Endodermal cell (in vitro differentiated cells): ENCODE data around the gene DDX10. TPM values are rescaled to one million over a fixed set of nuclear protein-coding genes. Genes with fewer than 3 reads are reported as not detected.
A peak's percentile ranks its signal among the peaks of the same experiment; 100 is the strongest.

Source experiments
- DNase-seq: peaks from one replicate; pipeline ENCODE4 v3.0.0-alpha.2; 2017
- H3K27ac ChIP-seq: 2 replicates; pipeline ENCODE4 v1.5.1; 2013; ENCODE audit warnings: mild to moderate bottlenecking, low read depth, low read length, moderate library complexity
- H3K27me3 ChIP-seq: 2 replicates; pipeline ENCODE4 v1.6.1; 2013; ENCODE audit warnings: mild to moderate bottlenecking, low read length, moderate library complexity; ENCODE audit not compliant: insufficient read depth, control insufficient read depth, poor library complexity, severe bottlenecking
- H3K36me3 ChIP-seq: 2 replicates; pipeline ENCODE4 v1.7.0; 2013; ENCODE audit warnings: mild to moderate bottlenecking, low read length, moderate library complexity; ENCODE audit not compliant: control insufficient read depth, insufficient read depth
- H3K4me1 ChIP-seq: one replicate; pipeline ENCODE4 v1.7.0; 2013; ENCODE audit warnings: low read length; ENCODE audit not compliant: control insufficient read depth, insufficient read depth
- H3K4me3 ChIP-seq: 2 replicates; pipeline ENCODE4 v1.5.1; 2013; ENCODE audit warnings: mild to moderate bottlenecking, low read length, moderate library complexity
- H3K9ac ChIP-seq: 2 replicates; pipeline ENCODE4 v1.6.1; 2013; ENCODE audit warnings: mild to moderate bottlenecking, low read length, moderate library complexity; ENCODE audit not compliant: poor library complexity, severe bottlenecking; ENCODE audit errors: extremely low read depth
- H3K9me3 ChIP-seq: 2 replicates; pipeline ENCODE4 v1.6.1; 2013; ENCODE audit warnings: mild to moderate bottlenecking, low read length, moderate library complexity; ENCODE audit not compliant: control insufficient read depth
- H3K27ac Mint-ChIP-seq: 2 replicates; pipeline ENCODE4 v1.8.0; 2020; ENCODE audit warnings: mixed read lengths
- H3K27me3 Mint-ChIP-seq: 2 replicates; pipeline ENCODE4 v1.8.0; 2021; ENCODE audit warnings: mild to moderate bottlenecking, mixed read lengths; ENCODE audit not compliant: insufficient read depth
- H3K36me3 Mint-ChIP-seq: 2 replicates; pipeline ENCODE4 v1.8.0; 2020; ENCODE audit warnings: low read depth, mixed read lengths
- H3K4me1 Mint-ChIP-seq: 2 replicates; pipeline ENCODE4 v1.8.0; 2020; ENCODE audit warnings: mixed read lengths
- H3K4me3 Mint-ChIP-seq: 2 replicates; pipeline ENCODE4 v1.8.0; 2020; ENCODE audit warnings: mild to moderate bottlenecking, moderate library complexity, mixed read lengths
- H3K9me3 Mint-ChIP-seq: 2 replicates; pipeline ENCODE4 v1.8.0; 2020; ENCODE audit warnings: mild to moderate bottlenecking, mixed read lengths
- WGBS, 2 experiments: methylation state at CpG; one replicate each; pipeline versions ENCODE4 v1.1.5 to v1.1.7; 2013; ENCODE audit warnings: missing lambda C conversion rate in 2 of 2, mixed read lengths in 1 of 2; ENCODE audit not compliant: insufficient coverage in 1 of 2, insufficient read length in 1 of 2; 5-methylcytosine and 5-hydroxymethylcytosine counted together
- total RNA-seq, 2 donors: library from RNA; stranded (reverse); fragmentation: NEBNext Ultra II Directional in 1 of 2; extraction: Animal tissue kit (Norgen Biotek cat#: 25700) in 1 of 2; gene quantifications; 2 replicates in 1 of 2; 3 replicates in 1 of 2; pipeline ENCODE4 v1.2.1, GENCODE V29; 2021
- TF ChIP-seq, protein P1 (sequence below): fragments of 200-600 bp; sonication (generic); conservative IDR thresholded peaks from 2 replicates; pipeline ENCODE4 v1.5.0; 2021; ENCODE audit warnings: antibody characterized with exemption, mild to moderate bottlenecking

Gene DDX10
- total RNA-seq, 2 donors from 2014 or later = 31.1 to 32.7 TPM

- H3K4me3 ChIP-seq = no peak overlapping the region
- TF ChIP-seq, protein P1, sequence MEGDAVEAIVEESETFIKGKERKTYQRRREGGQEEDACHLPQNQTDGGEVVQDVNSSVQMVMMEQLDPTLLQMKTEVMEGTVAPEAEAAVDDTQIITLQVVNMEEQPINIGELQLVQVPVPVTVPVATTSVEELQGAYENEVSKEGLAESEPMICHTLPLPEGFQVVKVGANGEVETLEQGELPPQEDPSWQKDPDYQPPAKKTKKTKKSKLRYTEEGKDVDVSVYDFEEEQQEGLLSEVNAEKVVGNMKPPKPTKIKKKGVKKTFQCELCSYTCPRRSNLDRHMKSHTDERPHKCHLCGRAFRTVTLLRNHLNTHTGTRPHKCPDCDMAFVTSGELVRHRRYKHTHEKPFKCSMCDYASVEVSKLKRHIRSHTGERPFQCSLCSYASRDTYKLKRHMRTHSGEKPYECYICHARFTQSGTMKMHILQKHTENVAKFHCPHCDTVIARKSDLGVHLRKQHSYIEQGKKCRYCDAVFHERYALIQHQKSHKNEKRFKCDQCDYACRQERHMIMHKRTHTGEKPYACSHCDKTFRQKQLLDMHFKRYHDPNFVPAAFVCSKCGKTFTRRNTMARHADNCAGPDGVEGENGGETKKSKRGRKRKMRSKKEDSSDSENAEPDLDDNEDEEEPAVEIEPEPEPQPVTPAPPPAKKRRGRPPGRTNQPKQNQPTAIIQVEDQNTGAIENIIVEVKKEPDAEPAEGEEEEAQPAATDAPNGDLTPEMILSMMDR = no peak
- H3K9ac ChIP-seq = no peak overlapping the region
- no peaks in the 10 kb centered on the region for H3K36me3 ChIP-seq
- peaks cover 4% of the 10 kb centered on the region for H3K9me3 ChIP-seq
- Mint-ChIP-seq H3K4me1 (peaks cover 38% of the 10 kb centered on the region), H3K4me3 (no peak overlapping the region), H3K9me3 (no peaks in the 10 kb centered on the region), H3K36me3 (no peaks in the 10 kb centered on the region), H3K27ac (peak overlapping the region; percentile 36), H3K27me3 (peaks cover 4% of the 10 kb centered on the region)
- H3K27me3 ChIP-seq = no peaks in the 10 kb centered on the region
- H3K4me1 ChIP-seq = peaks cover 15% of the 10 kb centered on the region
- no peak overlapping the region for H3K27ac ChIP-seq
- DNase-seq = no peak
- 57 to 70% methylated on average over 3 to 4 of the region's 4 CpGs for WGBS, 2 experiments
Observed at GRCh38 chr11:108961095-108961494, 296.2 kb downstream of the DDX10 start.

- H3K4me3 Mint-ChIP-seq = no peak overlapping the region
Observed at GRCh38 chr11:108963118-108963517, 298.2 kb downstream of the DDX10 start.

GRCh38 chr11:108965306-108966001, 300.6 kb downstream of the DDX10 start:
- Mint-ChIP-seq H3K4me1 (peaks cover 24% of the 10 kb centered on the region), H3K27ac (no peak overlapping the region), H3K9me3 (no peaks in the 10 kb centered on the region), H3K4me3 (no peak overlapping the region), H3K27me3 (peaks cover 4% of the 10 kb centered on the region), H3K36me3 (no peaks in the 10 kb centered on the region)
- Histone ChIP-seq H3K9ac (no peak overlapping the region), H3K27me3 (no peaks in the 10 kb centered on the region), H3K4me3 (no peak overlapping the region), H3K9me3 (peaks cover 4% of the 10 kb centered on the region), H3K27ac (no peak overlapping the region), H3K36me3 (no peaks in the 10 kb centered on the region), H3K4me1 (peaks cover 5% of the 10 kb centered on the region)
- WGBS, 2 experiments = 74 to 78% methylated on average over 5 to 10 of the region's 10 CpGs
- TF ChIP-seq, protein P1 = no peak
- DNase-seq = no peak

More at GRCh38 chr11:108963118-108963517, 298.2 kb downstream of the DDX10 start:
- H3K9me3 ChIP-seq = peaks cover 4% of the 10 kb centered on the region
- H3K27ac ChIP-seq = no peak overlapping the region
- H3K4me1 Mint-ChIP-seq = peaks cover 46% of the 10 kb centered on the region
- H3K9ac ChIP-seq = no peak overlapping the region
- TF ChIP-seq, protein P1 = no peak
- H3K4me1 ChIP-seq = peaks cover 15% of the 10 kb centered on the region
- no peaks in the 10 kb centered on the region for H3K9me3 Mint-ChIP-seq
- H3K4me3 ChIP-seq = no peak overlapping the region
- no peaks in the 10 kb centered on the region for H3K27me3 ChIP-seq
- no peaks in the 10 kb centered on the region for H3K36me3 ChIP-seq
- no peak for DNase-seq
- no peak overlapping the region for H3K27ac Mint-ChIP-seq
- H3K27me3 Mint-ChIP-seq = peaks cover 4% of the 10 kb centered on the region
- 91% methylated on average over 3 to 4 of the region's 4 CpGs for WGBS, 2 experiments
- no peaks in the 10 kb centered on the region for H3K36me3 Mint-ChIP-seq
